HG03280 (cell line): ENCODE measurements around the gene BMPR2.
"Not testable (repeated sequence)": the region's sequence is repeated elsewhere in the genome, so short reads cannot be mapped to it uniquely, and the experiment has no call there.

ENCODE experiments used
- ATAC-seq: cut with Tn5 transposase; IDR thresholded peaks from one replicate; pipeline ENCODE4 v1.9.1; 2021; ENCODE audit warnings: mild to moderate bottlenecking, moderate library complexity; ENCODE audit not compliant: unreplicated experiment

BMPR2 gene

DNA sequence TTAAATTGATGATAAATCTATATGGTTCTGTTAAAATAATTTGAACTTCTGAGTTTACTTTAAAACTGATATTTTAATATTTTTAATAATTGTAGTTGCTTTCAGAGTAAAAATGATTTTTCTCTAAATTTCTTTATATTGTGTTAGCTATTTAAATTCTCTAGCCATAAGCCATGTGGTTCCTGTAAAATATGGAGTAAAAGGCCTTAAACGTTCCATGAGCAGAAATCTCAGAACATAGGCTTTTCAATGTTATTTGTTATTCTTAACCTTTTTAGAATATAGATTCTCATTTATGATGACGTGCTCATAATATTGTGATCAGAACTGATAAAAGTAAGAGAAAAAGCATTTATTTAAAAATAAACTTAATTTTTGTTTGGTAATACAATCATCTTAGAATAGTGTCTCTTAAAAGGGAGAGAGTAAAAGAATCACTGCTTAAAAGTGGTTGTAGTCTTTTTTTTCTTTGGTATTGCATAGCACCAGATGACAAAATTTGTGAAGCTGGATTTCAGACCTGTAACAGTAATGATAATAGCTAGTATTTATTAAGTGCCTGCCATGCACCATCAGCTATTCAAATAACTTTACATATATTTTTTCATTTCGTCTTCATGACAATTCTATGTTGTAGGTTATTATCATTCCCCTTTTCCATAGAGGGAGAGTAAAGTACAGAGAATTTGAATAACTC is 2.7 kb downstream of the BMPR2 start:
- no peak for ATAC-seq

DNA sequence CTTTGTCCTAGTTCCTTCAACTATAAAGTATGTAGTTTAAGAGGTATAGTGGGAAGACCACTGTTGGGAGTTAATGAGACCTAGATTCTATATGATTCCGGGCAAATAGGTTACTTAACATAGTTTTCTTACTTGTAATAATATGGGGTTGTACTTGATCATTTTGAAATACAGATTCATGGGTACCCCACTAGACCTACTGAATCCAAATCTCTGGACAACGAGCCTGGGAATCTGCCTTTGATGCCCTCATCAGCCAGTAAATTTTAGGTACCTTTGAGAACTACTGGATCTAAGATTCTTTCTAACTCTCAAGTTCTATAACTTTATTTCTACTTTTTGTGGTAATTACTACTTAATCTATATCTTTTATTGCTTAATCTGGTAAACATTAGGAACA is 6.6 kb downstream of the BMPR2 start:
- no peak for ATAC-seq

DNA sequence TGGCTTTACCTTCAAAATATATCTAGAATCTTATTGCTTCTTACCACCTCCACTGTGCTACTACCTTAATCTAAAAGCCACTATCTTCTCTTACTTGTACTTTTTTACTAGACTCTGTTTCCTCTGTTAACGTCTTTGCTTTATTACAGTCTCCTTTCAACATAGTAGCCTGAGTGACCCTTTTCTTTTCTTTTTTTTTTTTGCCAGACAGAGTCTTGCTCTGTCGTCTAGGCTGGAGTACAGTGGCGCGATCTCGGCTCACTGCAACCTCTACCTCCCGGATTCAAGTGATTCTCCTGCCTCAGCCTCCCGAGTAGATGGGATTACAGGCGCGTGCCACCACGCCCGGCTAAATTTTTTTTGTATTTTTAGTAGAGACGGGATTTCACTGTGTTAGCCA is 10.4 kb downstream of the BMPR2 start:
- not testable (repeated sequence) for ATAC-seq

DNA sequence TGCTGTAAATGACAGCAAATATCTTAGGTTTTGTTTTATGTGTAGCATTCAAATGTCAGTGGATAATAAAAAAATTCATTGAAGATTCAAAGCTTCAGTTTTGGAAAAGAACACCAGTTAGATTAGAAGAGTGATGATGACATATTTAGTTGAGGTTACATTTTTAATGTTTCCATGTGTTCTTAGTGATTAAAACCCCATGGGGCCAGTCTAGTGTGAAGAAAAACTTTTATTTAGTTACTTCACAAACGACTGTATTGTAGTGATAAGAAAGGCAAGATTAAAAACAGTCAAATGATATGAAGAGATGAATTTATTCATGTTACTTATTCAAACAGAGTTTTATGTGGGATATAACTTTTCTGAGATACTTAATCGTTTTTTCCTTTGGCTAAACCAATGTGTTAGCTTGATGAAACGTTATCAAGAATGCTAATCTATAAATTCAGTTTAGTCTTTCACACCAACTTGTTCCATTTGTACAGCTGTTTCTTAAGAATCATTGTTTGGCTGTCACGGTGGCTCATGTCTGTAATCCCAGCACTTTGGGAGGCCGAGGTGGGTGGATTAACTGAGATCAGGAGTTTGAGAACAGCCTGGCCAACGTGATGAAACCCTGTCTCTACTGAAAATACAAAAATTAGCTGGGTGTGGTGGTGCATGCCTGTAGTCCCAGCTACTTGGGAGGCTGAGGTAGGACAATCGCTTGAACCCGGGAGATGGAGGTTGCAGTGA is 11.6 kb downstream of the BMPR2 start:
- ATAC-seq, result no peak

DNA sequence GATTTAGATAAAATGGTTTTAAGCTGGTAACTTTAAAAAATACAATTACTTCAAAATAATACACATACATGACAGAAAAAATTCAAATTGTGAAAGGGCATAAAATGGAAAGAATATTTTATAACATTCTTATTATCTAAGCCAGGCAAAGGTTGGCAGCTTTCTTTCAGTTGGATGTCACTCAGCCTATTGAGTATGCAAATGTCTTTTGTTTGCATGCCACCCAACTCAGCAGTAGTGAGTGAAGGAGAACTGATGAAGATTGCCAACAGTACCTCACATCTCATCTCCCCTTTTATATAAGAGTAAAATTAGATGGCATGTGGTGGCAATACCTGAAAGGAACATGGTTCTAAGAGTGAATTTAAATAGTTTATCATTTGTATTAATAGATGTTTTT is 24.8 kb downstream of the BMPR2 start:
- no peak for ATAC-seq

DNA sequence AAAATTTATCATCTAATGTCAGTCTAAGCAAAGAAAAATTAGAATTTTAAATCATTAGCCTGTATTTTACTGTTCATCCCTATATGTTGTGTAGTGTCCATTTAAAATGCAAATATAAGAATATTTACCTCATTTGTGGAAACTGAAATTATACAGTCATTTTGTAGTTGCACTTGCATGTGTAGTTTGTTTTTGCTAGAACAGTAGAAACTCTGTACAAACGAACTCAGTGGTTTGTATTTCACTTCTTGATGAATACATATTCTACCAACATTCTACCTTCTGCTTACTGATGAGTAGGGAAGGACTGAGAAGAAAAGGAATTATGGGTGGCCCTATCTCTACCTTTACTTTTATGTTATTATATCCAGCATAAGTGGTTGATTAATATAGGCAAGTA is 29.7 kb downstream of the BMPR2 start:
- no peak for ATAC-seq

DNA sequence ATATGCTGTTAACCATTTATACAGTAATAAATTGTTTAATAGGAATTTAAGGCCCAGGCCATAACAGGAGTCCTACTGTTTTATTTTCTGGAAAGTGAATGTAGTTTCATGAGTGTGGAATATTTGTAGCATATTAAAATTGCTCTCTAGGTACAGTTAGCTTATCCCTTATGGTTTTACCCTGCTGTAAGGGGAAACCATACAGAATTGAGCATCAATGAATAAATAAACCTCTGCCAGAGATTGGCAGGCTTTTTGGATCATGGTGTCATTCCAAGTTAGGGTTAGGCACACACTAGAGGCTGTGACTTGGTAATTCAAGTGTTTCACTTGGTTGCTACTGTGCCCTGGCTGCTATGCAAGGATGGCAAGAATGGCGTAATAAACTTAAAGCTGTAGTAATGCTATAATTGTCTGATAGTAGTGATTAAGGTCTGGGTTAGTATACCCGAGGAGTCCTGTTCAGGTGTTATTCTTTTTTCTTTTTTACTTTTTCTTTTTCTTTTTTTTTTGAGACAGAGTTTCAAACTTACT is 30.4 kb downstream of the BMPR2 start:
- ATAC-seq, result no peak

DNA sequence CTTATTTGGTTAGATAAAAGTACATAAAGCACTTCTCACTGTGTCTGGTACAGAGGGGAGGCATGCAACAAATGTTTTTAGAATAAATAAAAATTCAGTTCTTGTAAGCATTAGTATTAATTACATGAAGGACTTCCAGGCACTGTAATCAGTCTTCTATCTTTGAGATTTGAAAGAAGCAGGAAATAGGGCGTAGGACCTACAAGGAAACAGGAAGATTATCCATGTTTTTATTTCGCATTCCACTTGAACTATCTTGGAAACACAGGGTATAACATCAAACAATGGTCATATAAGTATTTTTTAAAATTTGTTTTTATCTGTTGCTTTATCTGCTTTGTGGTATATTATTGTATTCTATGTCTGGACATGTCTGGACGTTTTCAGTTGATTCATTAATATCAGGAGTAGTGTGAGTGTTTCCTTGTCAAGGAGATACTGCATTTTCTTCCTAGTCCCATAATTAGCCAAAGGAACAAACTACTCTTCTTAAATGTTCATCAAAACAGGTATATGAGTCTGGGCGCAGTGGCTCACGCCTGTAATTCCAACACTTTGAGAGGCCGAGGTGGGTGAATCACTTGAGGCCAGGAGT is 32.5 kb downstream of the BMPR2 start:
- ATAC-seq, result no peak

DNA sequence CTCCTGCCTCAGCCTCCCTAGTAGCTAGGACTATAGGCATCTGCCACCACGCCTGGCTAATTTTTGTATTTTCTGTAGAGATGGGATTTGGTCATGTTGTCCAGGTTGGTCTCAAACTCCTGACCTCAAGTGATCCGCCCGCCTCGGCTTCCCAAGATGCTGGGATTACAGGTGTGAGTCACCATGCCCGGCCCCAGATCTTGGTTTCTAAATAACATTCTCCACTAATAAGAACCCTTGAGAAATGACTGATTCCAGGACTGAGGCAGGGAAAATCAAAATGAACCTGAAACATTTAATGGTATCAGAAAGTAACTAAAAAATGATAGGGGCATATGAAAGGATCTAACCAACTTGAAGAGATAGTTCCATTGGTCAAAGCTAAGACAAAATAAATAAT is 34.0 kb downstream of the BMPR2 start:
- no peak for ATAC-seq

DNA sequence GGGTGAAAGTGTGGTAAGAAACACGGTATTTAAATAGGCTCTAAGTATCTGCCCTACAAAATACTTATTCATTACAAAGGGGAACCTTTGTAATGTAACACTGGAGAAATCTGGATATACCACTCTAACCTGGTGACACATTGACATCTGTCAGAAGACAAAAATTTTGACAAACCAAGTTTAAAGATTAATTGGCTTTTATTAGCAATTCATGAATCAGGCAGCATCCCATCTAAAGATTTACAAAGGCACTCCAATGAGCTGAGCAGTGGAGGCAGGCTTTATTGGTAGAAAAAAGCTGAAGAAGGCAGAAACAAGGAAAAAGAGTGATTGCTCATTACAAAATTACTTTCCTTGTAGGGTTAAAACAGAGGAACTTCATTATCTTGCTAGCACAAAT is 35.0 kb downstream of the BMPR2 start:
- ATAC-seq, result no peak

DNA sequence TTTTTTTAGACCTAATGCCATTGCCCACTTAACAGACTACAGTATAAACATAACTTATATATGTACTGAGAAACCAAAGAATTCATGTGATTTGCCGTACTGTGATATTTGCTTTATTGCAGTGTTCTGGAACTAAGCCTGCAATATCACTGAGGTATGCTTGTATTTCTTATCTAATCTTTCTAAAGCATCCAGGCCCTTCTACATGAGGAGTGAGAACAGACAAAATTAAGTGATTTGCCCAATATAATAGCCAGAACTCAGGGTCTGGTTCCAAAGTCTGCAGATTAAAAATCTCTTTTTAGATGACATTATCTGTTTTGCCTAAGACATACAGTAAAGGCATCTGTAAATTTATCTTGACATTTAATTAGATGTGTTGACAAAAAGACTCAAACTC is 41.9 kb downstream of the BMPR2 start:
- no peak for ATAC-seq

DNA sequence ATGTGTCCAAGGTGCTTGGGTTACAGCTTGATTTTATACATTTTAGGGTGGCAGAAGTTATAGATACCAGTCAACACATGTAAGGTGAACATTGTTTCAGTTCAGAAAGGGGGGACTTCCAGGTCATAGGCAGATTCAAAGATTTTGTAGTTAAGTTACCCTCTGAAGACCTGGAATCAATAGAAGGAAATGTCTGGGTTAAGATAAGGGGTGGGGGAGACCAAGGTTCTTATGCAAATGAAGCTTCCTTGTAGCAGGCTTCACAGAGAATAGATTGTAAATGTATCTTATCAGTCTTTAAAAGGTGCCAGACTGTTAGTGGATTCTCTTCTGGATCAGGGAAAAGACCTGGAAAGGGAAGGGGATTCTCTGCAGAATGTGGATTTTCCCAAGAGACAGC is 42.4 kb downstream of the BMPR2 start:
- no peak for ATAC-seq

DNA sequence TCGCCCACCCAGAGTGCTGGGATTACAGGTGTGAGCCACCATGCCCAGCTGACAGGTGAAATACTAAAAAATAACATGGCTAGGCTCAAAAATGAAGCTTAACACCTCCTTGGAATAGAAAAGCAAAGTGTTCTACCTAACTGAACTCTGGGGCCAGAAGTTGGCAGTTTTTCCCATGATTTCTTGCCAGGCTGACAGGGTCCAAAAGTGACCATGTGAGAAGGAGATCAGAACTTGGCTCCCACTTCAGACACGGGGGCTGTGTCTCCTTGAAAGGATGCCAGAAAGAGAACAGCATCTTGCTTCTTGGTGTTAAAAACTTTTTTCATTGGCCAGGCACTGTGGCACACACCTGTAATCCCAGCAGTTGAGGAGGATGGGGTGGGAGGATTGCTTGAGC is 47.0 kb downstream of the BMPR2 start:
- ATAC-seq, result no peak

DNA sequence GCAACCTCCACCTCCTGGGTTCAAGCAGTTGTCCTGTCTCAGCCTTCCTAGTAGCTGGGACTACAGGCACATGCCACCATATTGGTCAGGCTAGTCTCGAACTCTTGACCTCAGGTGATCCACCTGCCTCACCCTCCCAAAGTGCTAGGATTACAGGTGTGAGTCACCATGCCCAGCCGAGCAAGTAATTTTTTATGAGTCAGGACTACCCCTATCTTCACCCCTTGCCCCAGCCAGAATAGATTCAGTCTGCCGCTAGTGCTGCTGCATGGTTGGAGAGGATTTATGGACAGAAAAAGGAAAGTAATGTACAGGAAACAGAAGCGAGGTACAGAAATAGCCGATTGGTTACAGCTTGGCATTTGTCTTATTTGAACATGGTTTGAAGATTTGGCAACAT is 48.9 kb downstream of the BMPR2 start:
- ATAC-seq, result no peak

DNA sequence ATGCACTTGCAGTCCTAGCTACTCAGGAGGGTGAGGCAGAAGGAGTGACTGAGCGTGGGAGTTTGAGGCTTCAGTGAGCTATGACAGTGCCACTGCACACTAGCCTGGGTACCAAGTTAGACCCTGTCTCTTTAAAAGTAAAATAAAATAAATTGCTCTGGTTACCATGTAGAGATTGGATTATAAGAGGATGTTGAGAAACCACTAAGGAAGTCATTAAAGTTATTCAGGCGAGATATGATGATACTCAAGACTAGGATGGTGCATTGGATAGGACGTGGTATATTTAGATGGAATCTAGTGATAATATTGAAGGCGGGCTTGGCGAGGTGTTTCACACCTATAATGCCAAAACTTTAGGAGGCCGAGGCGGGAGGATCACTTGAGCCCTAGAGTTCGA is 50.6 kb downstream of the BMPR2 start:
- no peak for ATAC-seq

DNA sequence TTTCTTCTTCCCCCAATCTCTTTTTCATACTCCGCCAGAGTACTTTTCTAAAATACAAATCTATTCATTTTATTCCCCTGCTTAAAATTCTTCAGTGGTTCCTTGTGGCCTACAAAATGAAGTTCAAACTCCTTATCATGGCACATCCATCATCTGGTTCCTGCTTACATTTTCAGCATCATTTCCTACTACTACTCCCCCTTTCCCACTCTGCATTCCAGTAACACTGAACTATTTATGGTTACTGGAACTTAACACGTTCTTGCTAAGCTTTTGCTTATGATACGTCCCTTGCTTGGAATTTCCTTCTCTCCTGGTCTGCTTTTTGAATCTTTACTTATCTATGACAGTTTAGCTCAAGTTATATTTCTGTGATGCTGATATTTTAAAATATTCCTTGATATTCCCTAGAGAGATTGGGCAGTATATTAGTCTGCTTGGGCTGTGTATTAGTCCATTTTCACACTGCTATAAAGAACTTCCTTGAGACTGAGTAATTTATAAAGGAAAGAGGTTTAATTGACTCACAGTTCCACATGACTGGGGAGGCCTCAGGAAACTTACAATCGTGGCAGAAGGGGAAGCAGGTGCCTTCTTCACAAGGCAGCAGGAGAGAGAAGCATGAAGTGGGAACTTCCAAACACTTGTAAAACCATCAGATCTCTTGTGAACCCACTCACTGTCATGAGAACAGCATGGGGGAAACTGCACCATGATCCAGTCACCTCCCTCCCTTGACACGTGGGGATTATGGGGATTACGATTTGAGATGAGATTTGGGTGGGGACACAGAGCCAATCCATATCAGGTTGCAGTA is 53.2 kb downstream of the BMPR2 start:
- ATAC-seq, result no peak

DNA sequence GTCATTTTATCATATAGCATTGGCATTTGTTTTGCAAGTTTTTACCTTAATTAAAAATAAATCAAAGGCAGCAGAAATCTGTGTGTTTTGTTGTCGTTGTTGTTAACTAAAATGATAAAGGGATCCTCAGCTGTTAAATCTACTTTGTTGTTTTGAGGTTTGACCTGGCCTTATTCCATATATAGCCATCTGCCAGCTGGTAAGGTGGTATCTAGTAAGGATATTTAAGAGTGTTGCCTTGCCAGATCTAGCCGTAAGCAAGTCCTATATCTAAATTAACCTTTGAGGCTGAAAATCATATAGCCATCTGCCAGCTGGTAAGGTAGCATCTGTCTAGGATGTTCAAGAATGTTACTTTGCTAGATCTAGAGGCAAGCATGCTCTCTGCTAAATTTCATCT is 56.6 kb downstream of the BMPR2 start:
- no peak for ATAC-seq

DNA sequence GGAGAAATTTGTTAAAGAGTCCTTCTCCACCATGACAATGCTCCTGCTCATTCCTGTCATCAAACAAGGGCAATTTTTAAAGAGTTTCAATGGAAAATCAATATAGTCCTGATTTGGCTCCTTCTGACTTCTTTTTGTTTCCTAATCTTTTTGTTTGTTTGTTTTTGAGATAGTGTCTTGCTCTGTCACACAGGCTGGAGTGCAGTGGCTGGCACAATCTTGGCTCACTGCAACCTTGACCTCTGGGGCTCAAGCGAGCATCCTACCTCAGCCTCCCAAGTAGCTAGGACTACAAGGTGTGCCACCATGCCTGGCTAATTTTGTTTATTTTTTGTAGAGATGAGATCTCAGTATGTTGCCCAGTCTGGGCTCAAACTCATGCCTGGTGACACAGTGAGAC is 58.3 kb downstream of the BMPR2 start:
- no peak for ATAC-seq

DNA sequence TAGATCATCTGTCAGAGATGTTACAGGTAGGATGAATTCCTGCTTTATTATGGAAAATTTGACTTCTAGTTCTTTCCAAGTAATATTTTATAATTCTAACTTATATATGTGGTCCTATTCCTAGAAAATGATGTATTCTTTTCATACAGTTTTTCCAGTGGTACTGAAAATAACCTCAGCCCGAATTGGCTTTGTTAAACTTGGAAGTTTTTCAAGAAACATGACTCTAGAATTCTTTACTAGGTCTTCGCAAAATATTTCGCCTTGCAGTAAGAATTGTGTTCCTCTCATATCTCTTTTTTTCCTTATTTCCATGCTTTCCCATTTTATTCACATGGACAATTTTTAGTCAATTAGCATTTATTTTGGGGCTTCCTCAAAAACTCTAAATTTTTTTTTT is 60.5 kb downstream of the BMPR2 start:
- ATAC-seq, result no peak

DNA sequence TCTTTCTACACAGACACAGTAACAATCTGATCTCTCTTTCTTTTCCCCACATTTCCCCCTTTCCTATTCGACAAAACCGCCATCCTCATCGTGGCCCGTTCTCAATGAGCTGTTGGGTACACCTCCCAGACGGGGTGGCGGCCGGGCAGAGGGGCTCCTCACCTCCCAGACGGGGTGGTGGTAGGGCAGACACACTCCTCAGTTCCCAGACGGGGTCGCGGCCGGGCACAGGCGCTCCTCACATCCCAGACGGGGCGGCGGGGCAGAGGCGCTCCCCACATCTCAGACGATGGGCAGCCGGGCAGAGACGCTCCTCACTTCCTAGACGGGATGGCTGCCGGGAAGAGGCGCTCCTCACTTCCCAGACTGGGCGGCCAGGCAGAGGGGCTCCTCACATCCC is 64.0 kb downstream of the BMPR2 start:
- not testable (repeated sequence) for ATAC-seq

DNA sequence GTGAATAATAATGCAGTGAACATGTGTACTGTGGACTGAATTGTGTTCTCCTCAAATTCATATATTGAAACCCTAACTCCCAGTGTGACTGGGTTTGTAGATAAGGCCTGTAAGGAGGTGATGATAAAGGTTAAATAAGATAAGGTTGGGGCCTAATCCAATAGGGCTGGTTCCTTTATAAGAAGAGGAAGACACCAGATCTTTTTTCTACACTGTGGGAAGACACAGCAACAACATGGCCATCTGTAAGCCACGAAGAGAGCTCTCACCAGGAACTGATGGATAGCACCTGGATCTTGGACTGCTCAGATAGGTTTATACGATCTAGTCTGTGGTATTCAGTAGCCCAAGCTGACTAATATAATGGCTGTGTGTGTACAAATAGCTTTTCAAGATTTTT is 66.8 kb downstream of the BMPR2 start:
- ATAC-seq, result no peak
